GM12878 (cell line): ENCODE measurements around the gene SMPD3. TPM values are rescaled to one million over a fixed set of nuclear protein-coding genes. Genes with fewer than 3 reads are reported as not detected.

Source experiments
- ATAC-seq: fragments of 200-7000 bp; cut with Tn5 transposase; 3 replicates; pipeline ENCODE4 v1.9.1; 2020; ENCODE audit warnings: mild to moderate bottlenecking, moderate library complexity
- BruUV-seq: library from RNA; stranded (reverse); fragments of 400-500 nt; replicated peaks from 2 replicates; lab custom pipeline; 2021; lab: Mats Ljungman, UMichigan
- CTCF ChIA-PET: fragments of 300-600 bp; sonication (Branson Sonifier 250); formaldehyde crosslinking; extraction: SDS; loops from one replicate; lab custom pipeline; 2021; ENCODE audit warnings: inconsistent platforms; lab: Yijun Ruan, JAX
- POLR2A ChIA-PET: fragments of 350-600 bp; formaldehyde crosslinking; extraction: SDS; loops from one replicate; lab custom pipeline; 2021; ENCODE audit warnings: inconsistent platforms; lab: Charles Lee
- RAD21 ChIA-PET: fragments of 300-600 bp; sonication (Branson Sonifier 250); formaldehyde crosslinking; loops from one replicate; lab custom pipeline; 2023; ENCODE audit warnings: antibody characterized with exemption; ENCODE audit not compliant: unreplicated experiment; lab: Charles Lee
- SMC1A ChIA-PET: fragments of 300-600 bp; sonication (Branson Sonifier 250); formaldehyde crosslinking; loops from one replicate; lab custom pipeline; 2023; ENCODE audit not compliant: unreplicated experiment, uncharacterized antibody; lab: Charles Lee
- DNase-seq: peaks from one replicate; pipeline ENCODE4 v3.0.0-alpha.2; 2011; ENCODE audit warnings: low read depth, low spot score
- FAIRE-seq: peaks from 3 replicates; lab custom pipeline; 2011; peaks lifted over from hg19 to GRCh38; lab: Jason Lieb, UNC
- H2AFZ ChIP-seq: 2 replicates; pipeline ENCODE4 v1.6.0; 2011; ENCODE audit warnings: low read depth, low read length, control low read depth; ENCODE audit not compliant: control insufficient read depth
- H3K27ac ChIP-seq: 2 replicates; pipeline ENCODE4 v1.5.1; 2011; ENCODE audit warnings: control low read depth; ENCODE audit not compliant: control insufficient read depth, insufficient read depth
- H3K27me3 ChIP-seq, 2 experiments: replicated peaks in 1 of 2; 2 replicates each; pipeline versions ENCODE4 v1.6.0 to v1.6.1; 2011; ENCODE audit warnings: low read length in 1 of 2; ENCODE audit not compliant: control insufficient read depth in 2 of 2, insufficient read depth in 2 of 2
- H3K36me3 ChIP-seq, 2 experiments: 2 replicates each; pipeline ENCODE4 v1.5.1; 2011; ENCODE audit warnings: low read length in 1 of 2; ENCODE audit not compliant: control insufficient read depth in 2 of 2, insufficient read depth in 2 of 2
- H3K4me1 ChIP-seq: 2 replicates; pipeline ENCODE4 v1.6.1; 2011; ENCODE audit warnings: mild to moderate bottlenecking, low read length, moderate library complexity, mixed read lengths; ENCODE audit not compliant: control insufficient read depth, insufficient read depth
- H3K4me2 ChIP-seq: 2 replicates; pipeline ENCODE4 v1.6.0; 2011; ENCODE audit warnings: control low read depth; ENCODE audit not compliant: control insufficient read depth, insufficient read depth
- H3K4me3 ChIP-seq: fragments of 200-600 bp; sonication (generic); 2 replicates; pipeline ENCODE4 v1.5.1; 2016
- H3K79me2 ChIP-seq: 2 replicates; pipeline ENCODE4 v1.6.0; 2011; ENCODE audit warnings: low read length; ENCODE audit not compliant: control insufficient read depth, insufficient read depth
- H3K9ac ChIP-seq: 2 replicates; pipeline ENCODE4 v1.8.0; 2011; ENCODE audit warnings: low read length, control low read depth, mixed read lengths; ENCODE audit not compliant: control insufficient read depth, insufficient read depth
- H3K9me3 ChIP-seq: replicated peaks from 3 replicates; pipeline ENCODE4 v1.5.1; 2011; ENCODE audit warnings: mild to moderate bottlenecking, low read length; ENCODE audit not compliant: control insufficient read depth, insufficient read depth
- H4K20me1 ChIP-seq: 2 replicates; pipeline ENCODE4 v1.6.0; 2011; ENCODE audit not compliant: control insufficient read depth, insufficient read depth
- DPF2 ChIP-seq: fragments of 450-650 bp; IDR thresholded peaks from 2 replicates; pipeline ENCODE4 v1.6.1; 2017; ENCODE audit warnings: mild to moderate bottlenecking
- EGR1 ChIP-seq, 2 experiments: IDR thresholded peaks; 1 replicate in 1 of 2; 2 replicates in 1 of 2; pipeline ENCODE4 v1.6.1; 2011 to 2012; ENCODE audit warnings: low read depth in 2 of 2, low read length in 2 of 2, borderline replicate concordance in 1 of 2, mild to moderate bottlenecking in 1 of 2, moderate library complexity in 1 of 2
- MEF2A ChIP-seq: IDR thresholded peaks from 2 replicates; pipeline ENCODE4 v1.6.1; 2011; ENCODE audit warnings: low read depth, mild to moderate bottlenecking, low read length, moderate library complexity; ENCODE audit not compliant: insufficient read depth
- MTA2 ChIP-seq: fragments of 450-650 bp; IDR thresholded peaks from 2 replicates; pipeline ENCODE4 v1.6.1; 2016; ENCODE audit warnings: low read depth, mild to moderate bottlenecking, moderate library complexity
- NFIC ChIP-seq: IDR thresholded peaks from 2 replicates; pipeline ENCODE4 v1.6.1; 2012; ENCODE audit warnings: low read depth, mild to moderate bottlenecking, inconsistent platforms, low read length, moderate library complexity
- POLR2AphosphoS5 ChIP-seq: IDR thresholded peaks from 2 replicates; pipeline ENCODE4 v1.6.1; 2011; ENCODE audit warnings: mild to moderate bottlenecking, low read length, inconsistent platforms
- RAD21 ChIP-seq: IDR thresholded peaks from 2 replicates; pipeline ENCODE4 v1.6.1; 2011; ENCODE audit warnings: mild to moderate bottlenecking, low read depth, low read length, moderate library complexity; ENCODE audit not compliant: insufficient read depth
- RAD51 ChIP-seq: fragments of 450-650 bp; IDR thresholded peaks from 2 replicates; pipeline ENCODE4 v1.6.1; 2016; ENCODE audit warnings: moderate library complexity, mild to moderate bottlenecking, inconsistent platforms
- ZNF687 ChIP-seq: fragments of 450-650 bp; IDR thresholded peaks from 2 replicates; pipeline ENCODE4 v1.6.1; 2017; ENCODE audit warnings: mild to moderate bottlenecking, moderate library complexity
- WGBS: methylation state at CpG from one replicate; pipeline ENCODE4 v1.1.6; 2016; ENCODE audit warnings: low lambda C conversion rate; ENCODE audit not compliant: insufficient replicate concordance, insufficient coverage; ENCODE audit errors: missing lambda C conversion rate; 5-methylcytosine and 5-hydroxymethylcytosine counted together
- in situ Hi-C: fragments of 300-500 bp; cut with MboI; formaldehyde crosslinking; loops from 9 replicates; pipeline ENCODE4 v1.14.3; 2018; ENCODE audit warnings: mixed read lengths
- intact Hi-C: fragments of 100-400 bp; cut with micrococcal nuclease; formaldehyde crosslinking; loops from one replicate; pipeline ENCODE4 v1.14.2; 2022; ENCODE audit not compliant: unreplicated experiment
- polyA plus RNA-seq, 11 experiments: library from polyadenylated mRNA; depleted of rRNA in 4 of 11; unstranded in 6 of 11; stranded (reverse) in 5 of 11; fragments of >200 nt; fragmentation: Nextera tagmentation in 4 of 11; fragmentation: Illumina TruSeq in 1 of 11; extraction: Ambion mirVana in 4 of 11; extraction: Trizol in 1 of 11; gene quantifications; 1 replicate in 1 of 11; 2 replicates in 10 of 11; pipeline versions ENCODE4 v1.2.1 to v1.2.3, GENCODE V29; 2011 to 2016; ENCODE audit warnings: inconsistent platforms in 2 of 11, missing spikeins in 2 of 11, low read depth in 1 of 11
- total RNA-seq, 4 experiments: library from RNA; depleted of rRNA in 3 of 4; stranded (reverse); fragments of >200 nt in 3 of 4; fragmentation: Illumina TruSeq in 1 of 4; extraction: Trizol in 1 of 4; gene quantifications; 2 replicates each; pipeline versions ENCODE4 v1.2.1 to v1.2.3, GENCODE V29; 2013 to 2021

Gene SMPD3
- total and polyA plus RNA-seq, 10 of the 15 experiments (the other 5 are each of a cell fraction or from before 2014, with no cell fraction given) = 0.04 to 2.0 (median 1.2) TPM

GRCh38 chr16:68363658-68364521 is 84.4 kb downstream of the SMPD3 start:
- Histone ChIP-seq H3K36me3 (peaks cover 0 to 3% of the 10 kb centered on the region in 2 experiments; a peak in 3 of 4 replicates), H3K79me2 (no peaks in the 10 kb centered on the region), H4K20me1 (no peaks in the 10 kb centered on the region), H3K27me3 (no peaks in the 10 kb centered on the region), H2AFZ (no peak overlapping the region), H3K9me3 (no peaks in the 10 kb centered on the region), H3K4me3 (no peak overlapping the region), H3K4me2 (no peak overlapping the region), H3K27ac (no peak overlapping the region), H3K4me1 (peaks cover 23% of the 10 kb centered on the region), H3K9ac (no peak overlapping the region)
- WGBS = 87% methylated on average over 22 of the region's 22 CpGs
- POLR2A ChIA-PET = interaction anchor here (0.6 kb wide), 1 partner anchor 170 kb away, joined by 4 read pairs; no protein-coding TSS in a partner anchor
- SMC1A ChIA-PET = interaction anchor here (0.8 to 1.3 kb wide), 3 partner anchors 14 to 119 kb away, joined by 3 to 4 read pairs (median 3); partner anchors contain the start of gene PLA2G15
- FAIRE-seq (no peak), DNase-seq (no peak), ATAC-seq (no peak)
- BruUV-seq = no TSS peak
- intact Hi-C loops = no loop called here
- RAD21 ChIA-PET = interaction anchor here (1.3 kb wide), 1 partner anchor 102 kb away, joined by 3 read pairs; no protein-coding TSS in a partner anchor
- CTCF ChIA-PET = interaction anchor here (0.7 to 1.7 kb wide), 10 partner anchors 15 to 923 kb away, joined by 3 to 8 read pairs (median 4); no protein-coding TSS in a partner anchor
- in situ Hi-C loops = no loop called here
- no peak for TF ChIP-seq MEF2A

- Histone ChIP-seq H3K79me2 (no peaks in the 10 kb centered on the region), H3K36me3 (peaks cover under 1 to 3% of the 10 kb centered on the region in 2 experiments), H4K20me1 (no peaks in the 10 kb centered on the region), H3K4me1 (peaks cover 15% of the 10 kb centered on the region), H2AFZ (no peak overlapping the region), H3K27ac (no peak overlapping the region), H3K4me3 (no peak overlapping the region), H3K9ac (no peak overlapping the region), H3K4me2 (no peak overlapping the region), H3K9me3 (no peaks in the 10 kb centered on the region), H3K27me3 (no peaks in the 10 kb centered on the region)
- no peak for ATAC-seq
- CTCF ChIA-PET = interaction anchor here (0.5 to 1.9 kb wide), 5 partner anchors 19 to 165 kb away, joined by 3 to 6 read pairs (median 4); no protein-coding TSS in a partner anchor
- RAD21 ChIA-PET = interaction anchor here (0.6 kb wide), 1 partner anchor 14 kb away, joined by 3 read pairs; no protein-coding TSS in a partner anchor
- 46% methylated on average over 18 of the region's 18 CpGs for WGBS
- in situ Hi-C loops = no loop called here
- BruUV-seq = no TSS peak
- FAIRE-seq = no peak
- DNase-seq = no peak
- intact Hi-C loops = no loop called here
- SMC1A ChIA-PET = interaction anchor here (0.8 to 1.3 kb wide), 3 partner anchors 15 to 118 kb away, joined by 3 to 4 read pairs (median 3); partner anchors contain the start of gene PLA2G15
- POLR2A ChIA-PET = interaction anchor here (0.6 to 1.0 kb wide), 3 partner anchors 52 to 171 kb away, joined by 3 to 4 read pairs (median 4); partner anchors contain the start of genes PRMT7 and SLC7A6OS
- TF ChIP-seq ZNF687 (no peak), MTA2 (no peak), RAD21 (no peak), NFIC (no peak), RAD51 (no peak), DPF2 (no peak), POLR2AphosphoS5 (no peak), EGR1 (IDR thresholded peaks at IDR 0.05; ENCODE audit: borderline replicate concordance in 1 of 2, low read depth in 2 of 2, low read length in 2 of 2) (no peak)
Measured at GRCh38 chr16:68362947-68363657, 85.2 kb downstream of the SMPD3 start.
